GM19328 (cell line): ENCODE data around the gene SLC35A3.
"Not testable (repeated sequence)": the region's sequence is repeated elsewhere in the genome, so short reads cannot be mapped to it uniquely, and the experiment has no call there.

Experiments used
- ATAC-seq: cut with Tn5 transposase; IDR thresholded peaks from one replicate; pipeline ENCODE4 v1.9.1; 2021; ENCODE audit warnings: mild to moderate bottlenecking, moderate library complexity; ENCODE audit not compliant: unreplicated experiment

SLC35A3 gene

DNA sequence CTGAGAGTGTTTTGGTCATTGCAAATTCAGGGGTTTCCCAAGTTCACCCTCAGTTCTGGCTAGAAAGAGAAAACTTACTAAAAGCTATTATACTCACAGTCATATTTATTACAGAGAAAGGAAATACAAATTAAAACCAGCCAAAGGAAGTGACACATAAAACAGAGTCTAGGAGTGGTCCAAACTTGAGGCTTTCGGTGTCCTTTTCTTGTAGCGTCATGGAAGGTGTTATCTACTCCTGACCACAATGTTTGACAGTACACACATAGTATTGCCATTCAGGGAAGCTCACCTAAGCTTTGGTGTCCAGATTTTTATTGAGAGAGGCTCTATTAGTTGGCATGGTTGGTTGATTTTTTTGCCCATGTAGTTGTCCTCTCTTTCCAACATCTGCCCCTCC, 59.0 kb downstream of the SLC35A3 start:
- no peak for ATAC-seq

DNA sequence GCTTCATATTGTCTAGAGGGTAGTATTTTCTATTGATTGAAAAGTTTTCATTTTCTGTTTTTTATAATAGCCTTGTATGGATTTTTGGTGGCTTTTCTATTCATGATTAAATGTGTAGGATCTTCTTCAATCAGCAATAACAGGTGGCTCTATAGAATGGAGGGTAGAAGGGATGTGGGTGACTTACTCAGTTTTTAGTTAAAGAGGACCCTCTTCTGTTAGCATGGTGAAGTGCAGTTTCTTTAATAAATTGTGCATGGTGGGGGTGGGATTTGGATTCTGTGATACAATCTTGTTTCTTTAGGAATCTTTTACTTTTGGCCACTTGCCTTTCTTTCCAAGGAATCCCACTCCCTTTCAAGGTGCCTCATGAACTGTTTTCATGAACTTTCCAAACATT, 64.7 kb downstream of the SLC35A3 start:
- no peak for ATAC-seq

DNA sequence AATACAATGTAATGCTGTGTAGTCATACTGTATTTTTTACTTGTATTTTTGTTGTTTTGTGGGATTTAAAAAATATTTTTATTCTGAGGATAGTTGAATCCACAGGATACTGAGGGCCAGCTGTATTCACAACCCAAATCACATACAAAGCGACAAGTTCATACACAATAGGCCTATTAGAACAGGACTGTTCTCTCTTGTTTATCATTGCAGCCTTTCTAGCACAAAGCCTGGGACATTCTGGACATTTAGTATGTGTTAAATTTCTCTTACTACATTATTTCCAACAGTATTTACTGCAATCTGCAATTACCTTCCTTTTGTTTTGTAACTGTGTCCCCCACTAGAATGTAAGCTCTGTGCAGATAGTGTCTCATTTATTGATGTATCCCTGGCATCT, 65.4 kb downstream of the SLC35A3 start:
- ATAC-seq, result no peak

DNA sequence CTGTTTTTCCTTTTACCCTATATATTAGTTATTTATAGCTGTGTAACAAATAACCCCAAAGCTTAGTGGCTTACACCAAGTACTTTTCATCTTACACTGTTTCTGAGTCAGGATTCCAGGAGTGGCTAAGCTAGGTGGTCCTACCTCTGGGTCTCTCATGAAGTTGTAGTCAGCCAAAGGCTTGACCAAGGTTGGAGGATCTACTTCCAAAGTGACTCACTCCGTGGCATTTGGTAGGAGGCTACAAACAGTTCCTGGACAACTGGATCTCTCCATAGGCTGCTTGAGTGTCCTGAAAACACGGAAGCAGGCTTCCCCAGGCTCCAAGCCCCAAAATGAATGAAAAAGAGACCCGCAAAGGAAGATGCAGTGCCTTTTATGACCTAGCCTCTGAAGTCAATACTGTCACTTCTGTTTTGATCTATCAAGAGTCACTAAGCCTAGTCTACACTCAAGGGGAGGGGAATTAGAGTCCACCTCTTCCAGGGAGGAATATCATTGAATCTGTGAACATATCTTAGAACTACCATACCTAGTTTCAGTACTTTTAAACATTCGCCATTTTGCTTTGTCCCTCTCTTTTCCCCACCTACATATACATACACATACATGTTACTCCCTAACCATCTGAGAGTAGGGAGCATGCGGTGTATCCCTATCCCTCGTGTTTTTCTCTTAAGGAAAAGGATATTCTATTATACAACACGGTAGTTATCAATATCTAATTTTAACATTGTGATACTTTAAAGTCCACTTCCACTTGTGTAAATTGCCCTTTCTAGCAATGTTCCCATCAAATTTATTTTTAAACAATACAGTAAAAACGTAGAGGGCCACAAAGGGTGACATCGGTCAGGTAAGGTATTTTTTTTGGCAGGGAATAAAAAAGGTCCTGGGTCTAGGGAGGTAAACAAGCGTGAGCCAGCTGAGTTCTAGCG, 67.2 kb downstream of the SLC35A3 start:
- ATAC-seq, result peak; percentile 1

DNA sequence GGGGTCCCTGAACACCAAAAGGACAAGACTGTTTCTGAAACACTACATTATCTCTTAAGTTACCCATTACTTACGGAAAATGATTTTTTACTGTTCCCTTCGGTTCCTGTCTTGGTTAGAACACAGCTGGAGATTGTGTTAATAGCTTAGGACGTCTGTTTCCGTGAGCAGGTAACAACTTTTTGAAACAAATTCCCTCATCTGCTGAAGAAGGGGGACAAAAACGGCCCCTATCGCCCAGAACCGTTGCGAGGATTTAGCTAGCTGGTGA, 67.8 kb downstream of the SLC35A3 start:
- ATAC-seq, result no peak

DNA sequence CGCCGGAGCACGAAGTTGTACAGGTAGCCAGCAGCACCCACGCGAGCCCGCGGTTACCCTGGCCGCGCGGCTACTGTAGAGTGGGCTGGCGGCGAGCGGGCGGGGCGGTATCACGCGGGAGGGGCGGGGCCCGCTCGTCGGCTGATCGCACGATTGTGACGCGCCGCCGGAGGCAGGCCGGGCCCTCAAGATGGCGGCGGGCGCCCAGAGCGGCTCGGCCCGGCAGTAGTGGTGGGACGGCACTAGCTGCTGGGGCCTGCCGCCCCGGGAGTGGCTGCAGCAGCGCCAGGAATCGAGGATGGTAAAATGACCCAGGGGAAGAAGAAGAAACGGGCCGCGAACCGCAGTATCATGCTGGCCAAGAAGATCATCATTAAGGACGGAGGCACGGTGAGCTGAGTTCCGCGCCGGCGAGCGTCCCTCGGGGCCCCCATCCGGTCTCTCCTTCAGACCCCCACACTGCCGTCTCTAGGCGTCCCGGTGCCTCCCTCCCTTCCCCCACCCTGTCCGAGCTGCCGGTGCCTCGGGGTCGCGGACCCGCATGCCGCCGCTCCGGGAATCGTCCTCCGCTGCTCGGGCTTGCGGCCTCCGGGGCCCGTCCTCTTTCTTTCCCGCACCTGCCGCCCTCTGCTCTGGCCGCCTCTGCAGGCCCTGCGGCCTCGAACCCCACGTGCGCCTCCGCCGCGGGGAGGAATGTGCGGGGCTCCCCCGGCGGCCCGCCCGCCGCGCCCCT, 68.3 kb downstream of the SLC35A3 start:
- ATAC-seq, result peak; percentile 84

DNA sequence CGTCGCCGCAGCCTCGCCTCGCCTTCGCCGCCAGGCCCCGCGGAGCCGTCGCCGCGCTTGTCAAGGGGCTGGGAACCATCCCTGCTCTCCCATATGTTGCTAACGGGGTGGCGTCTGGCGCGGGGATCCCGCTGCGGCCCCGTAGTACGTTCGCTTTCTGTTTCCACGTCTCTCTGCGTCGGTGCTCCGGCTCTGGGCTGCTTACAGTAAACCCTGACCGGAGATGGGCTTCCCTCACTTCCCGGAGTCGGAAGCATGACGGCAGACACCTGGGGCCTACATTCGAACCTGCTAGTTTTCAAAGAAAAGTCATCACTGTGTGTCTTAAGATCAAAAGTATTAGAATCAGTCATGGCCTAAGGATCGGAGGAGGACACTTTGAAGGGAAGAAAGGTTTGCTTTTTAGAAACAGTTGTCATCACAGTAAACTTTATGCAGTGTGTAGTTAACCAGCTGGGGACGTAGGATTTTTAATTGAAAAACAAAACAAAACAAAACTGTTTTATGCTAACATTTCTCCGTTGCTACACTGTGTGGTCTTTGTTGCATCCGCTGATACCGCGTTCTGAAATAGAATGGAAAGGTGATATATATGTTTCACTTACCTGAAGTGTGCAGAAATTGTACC, 69.0 kb downstream of the SLC35A3 start:
- ATAC-seq, result peak; percentile 36

DNA sequence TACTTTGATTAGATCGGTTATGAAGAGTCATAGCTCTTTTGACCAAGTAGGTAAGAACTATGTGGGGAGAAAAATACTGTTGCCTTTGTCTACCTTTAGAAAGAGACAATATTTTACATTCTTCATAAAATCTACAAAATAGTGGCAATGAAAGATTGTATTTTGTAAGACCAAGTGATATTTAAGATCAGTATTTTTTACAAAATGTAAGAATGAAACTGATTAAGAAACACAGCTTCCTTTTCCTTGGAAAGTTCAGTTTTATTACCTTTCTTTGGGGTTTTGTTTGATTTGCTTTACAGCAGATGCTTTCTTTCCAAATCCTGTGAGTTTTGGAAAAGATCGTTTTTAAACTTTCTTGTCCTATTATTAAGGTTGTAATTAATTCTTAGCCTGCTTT, 69.8 kb downstream of the SLC35A3 start:
- ATAC-seq, result no peak

DNA sequence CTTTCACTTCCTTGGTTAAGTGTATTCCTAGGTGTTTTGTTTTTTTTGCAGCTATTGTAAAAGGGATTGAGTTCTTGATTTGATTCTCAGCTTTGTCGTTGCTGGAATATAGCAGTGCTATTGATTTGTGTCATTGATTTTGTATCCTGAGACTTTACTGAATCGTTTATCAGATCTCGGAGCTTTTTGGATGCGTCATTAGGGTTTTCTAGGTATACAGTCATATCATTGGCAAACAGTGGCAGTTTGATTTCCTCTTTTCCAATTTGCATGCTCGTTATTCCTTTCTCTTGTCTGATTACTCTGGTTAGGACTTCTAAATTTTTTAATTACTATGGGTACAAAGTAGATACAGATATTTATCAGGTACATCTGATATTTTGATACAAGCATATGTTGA, 75.4 kb downstream of the SLC35A3 start:
- no peak for ATAC-seq

DNA sequence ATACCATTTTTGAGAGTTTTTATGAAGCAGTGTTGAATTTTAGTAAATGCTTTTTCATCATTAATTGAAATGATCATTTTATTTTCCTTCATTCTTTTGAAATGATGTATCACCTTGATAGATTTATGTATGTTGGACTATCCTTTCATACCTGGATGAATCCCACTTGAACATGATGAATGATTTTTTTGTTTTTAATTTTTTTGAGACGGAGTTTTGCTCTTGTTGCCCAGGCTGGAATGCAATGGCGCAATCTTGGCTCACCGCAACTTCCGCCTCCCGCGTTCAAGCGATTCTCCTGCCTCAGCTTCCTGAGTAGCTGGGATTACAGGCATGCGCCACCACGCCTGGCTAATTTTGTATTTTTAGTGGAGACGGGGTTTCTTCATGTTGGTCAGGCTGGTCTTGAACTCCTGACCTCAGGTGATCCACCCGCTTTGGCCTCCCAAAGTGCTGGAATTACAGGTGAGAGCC, 77.5 kb downstream of the SLC35A3 start:
- not testable (repeated sequence) for ATAC-seq

DNA sequence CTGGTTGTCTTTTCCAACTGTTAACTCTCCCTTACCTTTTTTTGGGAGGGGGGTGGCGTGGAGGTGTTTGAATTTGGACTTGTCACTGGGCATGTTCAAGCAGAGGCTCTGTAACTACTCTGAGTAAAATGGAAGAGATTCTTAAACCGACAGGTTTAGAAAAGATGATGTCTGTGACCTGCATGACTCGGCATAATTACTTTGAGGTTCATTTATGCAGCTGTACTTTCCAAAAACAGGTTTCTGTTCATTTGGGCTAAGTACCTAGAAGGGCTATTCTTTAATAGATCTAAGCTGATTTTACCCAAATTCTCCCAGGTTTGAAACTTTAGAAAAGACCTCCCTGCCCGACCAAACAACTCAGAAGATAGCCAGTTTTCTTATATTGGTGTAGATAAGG, 80.3 kb downstream of the SLC35A3 start:
- ATAC-seq, result no peak

DNA sequence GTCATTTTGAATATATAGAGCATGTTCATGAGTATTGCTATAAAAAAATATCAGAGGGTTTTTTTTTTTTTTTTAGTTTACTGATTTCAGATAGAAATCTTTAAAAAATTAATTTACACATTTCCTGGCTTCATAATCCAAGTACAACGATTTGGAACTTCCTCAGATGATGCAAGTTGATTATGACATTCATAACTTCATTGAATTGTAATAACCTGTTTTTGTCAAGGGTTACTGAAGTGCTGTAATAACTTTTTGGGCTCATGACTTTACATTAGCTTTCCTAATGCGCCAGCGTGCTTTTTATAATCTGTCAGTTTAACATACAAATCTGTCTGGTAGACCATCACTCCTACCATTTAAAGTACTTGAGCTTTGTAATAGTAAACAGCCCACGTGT, 81.6 kb downstream of the SLC35A3 start:
- no peak for ATAC-seq

DNA sequence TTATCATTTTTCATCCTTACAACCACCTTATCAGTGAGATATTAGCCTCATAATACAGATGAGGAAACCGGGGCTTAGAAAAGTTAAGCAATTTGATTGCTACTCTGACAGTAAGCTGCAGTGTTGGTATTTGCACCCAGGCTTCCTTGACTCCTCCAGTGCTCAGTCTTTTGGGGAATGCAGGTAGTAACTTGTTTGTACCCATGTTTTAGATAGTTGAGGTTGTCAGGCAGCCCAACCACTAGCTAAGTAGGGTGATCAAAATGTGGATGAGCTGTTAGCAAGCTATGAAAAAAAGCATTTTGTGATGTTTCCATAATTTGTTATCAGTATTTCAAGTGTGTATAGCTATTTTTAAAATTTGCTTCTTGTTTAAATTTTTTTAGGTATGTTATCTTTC, 82.1 kb downstream of the SLC35A3 start:
- no peak for ATAC-seq

DNA sequence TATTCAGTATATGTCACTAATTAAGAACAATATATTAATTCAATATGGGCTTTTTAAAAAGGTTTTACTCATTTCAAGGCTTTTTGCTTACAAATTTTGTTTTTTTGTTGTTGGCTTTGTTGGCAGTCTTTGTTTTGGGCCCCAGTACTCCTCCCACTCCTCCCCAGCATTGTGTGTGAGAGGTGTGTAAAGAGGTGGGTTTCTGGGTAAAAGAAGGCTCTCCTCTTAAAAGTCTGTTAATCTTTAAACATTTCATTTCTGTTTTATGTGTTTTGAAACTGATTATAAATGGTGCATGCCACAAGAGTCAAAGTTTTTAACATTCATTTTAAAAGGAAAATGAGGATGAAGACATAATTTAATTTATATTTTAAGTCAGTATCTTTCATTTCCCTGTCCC, 83.3 kb downstream of the SLC35A3 start:
- ATAC-seq, result no peak

DNA sequence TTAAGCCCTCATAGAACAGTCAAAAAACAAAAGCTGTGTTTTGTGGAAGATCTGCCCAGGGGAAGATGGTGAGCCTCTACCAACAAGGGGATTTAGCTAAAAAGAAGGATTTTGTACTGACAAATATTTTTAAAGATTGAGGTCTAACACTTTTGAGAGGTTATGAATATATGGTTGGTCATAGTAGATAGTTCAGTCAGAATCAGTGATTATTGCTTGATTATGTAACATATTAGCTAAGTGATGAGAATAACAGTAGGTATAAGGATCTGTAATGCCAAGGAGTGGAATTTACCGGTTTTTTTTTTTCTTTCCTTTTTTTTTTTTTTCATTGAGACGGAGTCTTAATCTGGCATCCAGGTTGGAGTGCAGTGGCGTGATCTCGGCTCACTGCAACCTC, 83.9 kb downstream of the SLC35A3 start:
- ATAC-seq, result no peak

DNA sequence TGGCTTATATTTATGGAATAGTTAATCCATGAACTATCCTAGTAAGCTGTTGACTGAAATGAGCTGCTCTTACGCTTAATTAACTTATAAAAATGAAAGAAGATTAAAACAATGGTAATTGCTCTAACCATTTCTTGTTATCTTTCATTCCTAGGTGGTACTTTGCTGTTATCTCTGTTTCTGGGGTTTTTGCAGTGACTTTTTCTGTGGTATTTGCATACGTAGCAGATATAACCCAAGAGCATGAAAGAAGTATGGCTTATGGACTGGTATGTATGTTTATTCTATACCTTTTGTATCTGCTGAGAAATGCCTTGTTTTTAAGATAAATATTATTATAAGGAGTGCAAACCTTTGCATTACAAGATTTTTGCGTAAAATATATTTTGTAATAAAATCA, 91.9 kb downstream of the SLC35A3 start:
- no peak for ATAC-seq

DNA sequence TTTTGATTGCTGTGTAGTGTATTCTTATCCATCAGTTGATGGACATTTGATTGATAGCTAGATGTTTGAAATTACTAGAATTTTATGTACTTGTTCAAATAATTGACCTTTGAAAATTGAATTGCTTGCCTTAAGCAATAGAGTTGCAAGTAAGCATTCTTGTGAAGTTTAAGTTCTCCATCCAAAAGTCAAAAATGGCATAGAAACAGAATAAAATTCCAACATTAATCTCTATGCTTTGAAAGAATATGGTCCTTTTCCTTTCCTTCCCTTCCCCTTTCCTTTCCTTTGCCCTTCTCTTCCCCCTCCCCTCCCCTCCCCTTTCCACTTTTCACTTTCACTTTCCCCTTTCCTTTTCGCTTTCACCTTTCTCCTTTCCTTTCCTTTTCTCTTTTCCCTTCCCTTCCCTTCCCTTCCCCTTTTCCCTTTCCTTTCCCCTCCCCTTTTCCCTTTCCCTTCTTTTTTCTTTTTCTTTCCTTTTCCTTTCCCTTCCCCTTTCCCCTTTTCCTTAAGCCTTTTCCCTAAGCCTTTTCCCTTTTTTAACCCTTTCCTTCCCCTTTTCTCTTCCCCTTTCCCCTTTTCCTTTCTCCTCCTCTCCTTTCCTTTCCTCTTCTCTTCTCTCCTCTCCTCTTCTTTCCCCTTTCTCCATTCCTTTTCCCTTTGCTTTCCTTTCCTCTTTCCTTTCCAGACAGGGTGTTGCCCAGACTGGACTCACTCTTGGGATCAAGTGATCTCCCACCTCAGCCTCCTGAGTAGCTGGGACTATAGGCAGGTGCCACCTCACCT, 95.6 kb downstream of the SLC35A3 start:
- ATAC-seq, result no peak

DNA sequence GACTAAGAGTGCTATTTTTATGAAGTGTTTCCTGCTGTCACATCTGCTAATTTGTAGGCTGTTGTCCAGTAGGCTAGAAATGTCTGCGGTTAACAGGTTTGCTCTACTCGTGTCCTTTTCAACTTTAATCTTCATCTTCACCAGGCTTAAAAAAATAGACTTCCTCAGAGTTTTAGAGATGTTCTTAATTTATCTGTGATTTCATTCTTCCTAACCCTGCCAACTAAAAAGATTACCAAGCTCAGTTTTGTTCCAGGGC, 96.1 kb downstream of the SLC35A3 start:
- no peak for ATAC-seq

DNA sequence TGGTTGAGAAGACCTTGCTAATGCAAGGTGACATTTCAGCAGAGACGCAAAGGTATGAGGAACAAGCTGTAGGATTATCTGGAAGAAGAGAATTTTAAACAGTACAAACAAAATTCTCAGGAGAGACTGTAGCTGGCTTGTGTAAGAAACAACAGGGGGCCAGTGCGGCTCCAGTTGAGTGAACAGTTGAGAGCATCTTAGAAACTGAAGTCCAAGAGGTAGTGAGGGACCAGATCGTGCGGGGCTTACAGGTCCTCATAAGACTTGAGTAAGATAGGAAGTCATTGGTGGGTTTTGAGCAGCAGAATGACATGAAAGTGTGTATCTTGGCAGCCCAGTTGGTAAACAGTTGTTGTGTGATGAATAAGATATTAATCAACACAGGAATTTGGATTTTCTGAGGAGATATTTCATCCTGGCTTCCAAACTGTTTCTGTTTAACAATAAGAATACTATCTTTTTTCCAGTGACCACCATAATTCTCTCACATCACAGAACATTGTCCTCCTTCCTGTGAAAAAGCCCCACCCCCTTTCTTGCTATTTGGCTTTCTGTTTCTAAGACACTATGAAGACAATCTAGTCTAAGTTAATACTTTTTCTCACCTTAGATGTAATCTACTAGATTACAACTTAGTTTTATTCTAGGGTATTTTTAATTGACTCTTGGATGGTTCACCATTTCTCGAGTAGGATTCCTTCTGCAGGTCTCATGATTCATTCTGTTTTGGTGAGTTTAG, 100.6 kb downstream of the SLC35A3 start:
- no peak for ATAC-seq

DNA sequence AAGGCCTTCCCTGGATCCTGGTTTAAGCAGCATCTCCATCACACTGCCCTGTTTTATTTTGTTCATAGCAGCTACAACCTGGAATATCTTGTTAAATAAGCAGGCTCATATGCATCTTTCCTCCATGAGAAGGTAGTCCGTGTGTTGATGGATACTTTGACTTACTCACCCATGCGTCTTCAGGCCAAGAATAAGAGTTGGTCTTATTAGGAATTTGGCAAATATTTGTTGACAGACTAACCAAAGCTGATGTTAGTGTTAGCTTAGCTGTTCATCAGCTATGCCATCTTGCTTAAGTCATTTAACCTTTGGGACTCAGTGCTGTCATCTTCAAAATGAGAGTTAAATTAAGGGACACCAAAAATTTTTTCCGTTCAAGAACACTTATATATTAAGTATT, 103.7 kb downstream of the SLC35A3 start:
- no peak for ATAC-seq
